PC-9 (cell line): Measurements from ENCODE around the gene PDGFD.

Source experiments
- EZH2 ChIP-seq: fragments of 200-600 bp; sonication (generic); IDR thresholded peaks from 2 replicates; pipeline ENCODE4 v1.8.0; 2017; ENCODE audit warnings: antibody characterized with exemption, low read depth
- TF ChIP-seq, protein P1 (sequence below): fragments of 200-600 bp; sonication (generic); conservative IDR thresholded peaks from 2 replicates; pipeline ENCODE4 v1.6.1; 2017; ENCODE audit warnings: mixed run types, antibody characterized with exemption, mild to moderate bottlenecking, moderate library complexity

DNA sequence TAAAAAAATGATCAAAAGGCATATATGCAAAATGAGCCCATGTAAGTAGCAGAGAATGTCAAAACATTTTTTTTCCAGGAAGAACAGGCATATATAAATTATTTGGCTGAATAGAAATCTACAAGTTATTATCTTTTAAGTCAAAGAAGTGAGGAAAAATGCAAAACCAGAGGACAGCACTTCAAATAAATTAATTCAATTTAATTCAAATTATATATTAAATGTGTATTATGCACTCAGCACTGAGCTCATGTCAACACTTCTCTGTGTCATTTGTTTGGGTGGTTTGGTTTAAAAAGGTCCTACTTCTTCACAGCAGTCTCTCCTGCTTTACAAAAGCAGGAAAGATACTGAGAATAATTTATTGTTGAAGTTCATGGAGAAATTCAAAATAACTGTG lies 41.9 kb upstream of the PDGFD start:
- TF ChIP-seq, protein P1, sequence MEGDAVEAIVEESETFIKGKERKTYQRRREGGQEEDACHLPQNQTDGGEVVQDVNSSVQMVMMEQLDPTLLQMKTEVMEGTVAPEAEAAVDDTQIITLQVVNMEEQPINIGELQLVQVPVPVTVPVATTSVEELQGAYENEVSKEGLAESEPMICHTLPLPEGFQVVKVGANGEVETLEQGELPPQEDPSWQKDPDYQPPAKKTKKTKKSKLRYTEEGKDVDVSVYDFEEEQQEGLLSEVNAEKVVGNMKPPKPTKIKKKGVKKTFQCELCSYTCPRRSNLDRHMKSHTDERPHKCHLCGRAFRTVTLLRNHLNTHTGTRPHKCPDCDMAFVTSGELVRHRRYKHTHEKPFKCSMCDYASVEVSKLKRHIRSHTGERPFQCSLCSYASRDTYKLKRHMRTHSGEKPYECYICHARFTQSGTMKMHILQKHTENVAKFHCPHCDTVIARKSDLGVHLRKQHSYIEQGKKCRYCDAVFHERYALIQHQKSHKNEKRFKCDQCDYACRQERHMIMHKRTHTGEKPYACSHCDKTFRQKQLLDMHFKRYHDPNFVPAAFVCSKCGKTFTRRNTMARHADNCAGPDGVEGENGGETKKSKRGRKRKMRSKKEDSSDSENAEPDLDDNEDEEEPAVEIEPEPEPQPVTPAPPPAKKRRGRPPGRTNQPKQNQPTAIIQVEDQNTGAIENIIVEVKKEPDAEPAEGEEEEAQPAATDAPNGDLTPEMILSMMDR: no peak
- no peak for TF ChIP-seq EZH2
